Neural crest cell (in vitro differentiated cells): ENCODE measurements around the gene DTHD1. TPM values are rescaled to one million over a fixed set of nuclear protein-coding genes. Genes with fewer than 3 reads are reported as not detected.

Source experiments
- DNase-seq: peaks from one replicate; pipeline ENCODE4 v3.0.0; 2021; ENCODE audit warnings: low read depth, mixed read lengths, low spot score
- H3K27ac Mint-ChIP-seq: one replicate; pipeline ENCODE4 v1.8.0; 2021; ENCODE audit warnings: mild to moderate bottlenecking, mixed read lengths; ENCODE audit not compliant: unreplicated experiment
- H3K27me3 Mint-ChIP-seq: 2 replicates; pipeline ENCODE4 v1.8.0; 2021; ENCODE audit warnings: low read depth, mild to moderate bottlenecking, mixed read lengths
- H3K36me3 Mint-ChIP-seq: 2 replicates; pipeline ENCODE4 v1.8.0; 2021; ENCODE audit warnings: low read depth, mild to moderate bottlenecking, mixed read lengths
- H3K4me1 Mint-ChIP-seq: 2 replicates; pipeline ENCODE4 v1.8.0; 2021; ENCODE audit warnings: mixed read lengths
- H3K4me3 Mint-ChIP-seq: one replicate; pipeline ENCODE4 v1.8.0; 2021; ENCODE audit warnings: mild to moderate bottlenecking, mixed read lengths
- H3K9me3 Mint-ChIP-seq: 2 replicates; pipeline ENCODE4 v1.8.0; 2021; ENCODE audit warnings: mixed read lengths
- total RNA-seq: library from RNA; stranded (reverse); gene quantifications from 2 replicates; pipeline ENCODE4 v1.2.1, GENCODE V29; 2021
- TF ChIP-seq, protein P1 (sequence below): fragments of 200-600 bp; sonication (generic); conservative IDR thresholded peaks from 2 replicates; pipeline ENCODE4 v1.5.0; 2021; ENCODE audit warnings: antibody characterized with exemption, mild to moderate bottlenecking

The DTHD1 gene
- total RNA-seq, 1 donor from 2014 or later: not detected

- H3K27me3 Mint-ChIP-seq: no peaks in the 10 kb centered on the region
- H3K27ac Mint-ChIP-seq: peak overlapping the region; percentile 55
- no peak overlapping the region for H3K4me3 Mint-ChIP-seq
- DNase-seq: no peak
- no peaks in the 10 kb centered on the region for H3K36me3 Mint-ChIP-seq
- peaks cover 17% of the 10 kb centered on the region for H3K4me1 Mint-ChIP-seq
- TF ChIP-seq, protein P1, sequence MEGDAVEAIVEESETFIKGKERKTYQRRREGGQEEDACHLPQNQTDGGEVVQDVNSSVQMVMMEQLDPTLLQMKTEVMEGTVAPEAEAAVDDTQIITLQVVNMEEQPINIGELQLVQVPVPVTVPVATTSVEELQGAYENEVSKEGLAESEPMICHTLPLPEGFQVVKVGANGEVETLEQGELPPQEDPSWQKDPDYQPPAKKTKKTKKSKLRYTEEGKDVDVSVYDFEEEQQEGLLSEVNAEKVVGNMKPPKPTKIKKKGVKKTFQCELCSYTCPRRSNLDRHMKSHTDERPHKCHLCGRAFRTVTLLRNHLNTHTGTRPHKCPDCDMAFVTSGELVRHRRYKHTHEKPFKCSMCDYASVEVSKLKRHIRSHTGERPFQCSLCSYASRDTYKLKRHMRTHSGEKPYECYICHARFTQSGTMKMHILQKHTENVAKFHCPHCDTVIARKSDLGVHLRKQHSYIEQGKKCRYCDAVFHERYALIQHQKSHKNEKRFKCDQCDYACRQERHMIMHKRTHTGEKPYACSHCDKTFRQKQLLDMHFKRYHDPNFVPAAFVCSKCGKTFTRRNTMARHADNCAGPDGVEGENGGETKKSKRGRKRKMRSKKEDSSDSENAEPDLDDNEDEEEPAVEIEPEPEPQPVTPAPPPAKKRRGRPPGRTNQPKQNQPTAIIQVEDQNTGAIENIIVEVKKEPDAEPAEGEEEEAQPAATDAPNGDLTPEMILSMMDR: no peak
- H3K9me3 Mint-ChIP-seq: no peaks in the 10 kb centered on the region
Measured at GRCh38 chr4:36349938-36350549, 68.6 kb downstream of the DTHD1 start.

DNA sequence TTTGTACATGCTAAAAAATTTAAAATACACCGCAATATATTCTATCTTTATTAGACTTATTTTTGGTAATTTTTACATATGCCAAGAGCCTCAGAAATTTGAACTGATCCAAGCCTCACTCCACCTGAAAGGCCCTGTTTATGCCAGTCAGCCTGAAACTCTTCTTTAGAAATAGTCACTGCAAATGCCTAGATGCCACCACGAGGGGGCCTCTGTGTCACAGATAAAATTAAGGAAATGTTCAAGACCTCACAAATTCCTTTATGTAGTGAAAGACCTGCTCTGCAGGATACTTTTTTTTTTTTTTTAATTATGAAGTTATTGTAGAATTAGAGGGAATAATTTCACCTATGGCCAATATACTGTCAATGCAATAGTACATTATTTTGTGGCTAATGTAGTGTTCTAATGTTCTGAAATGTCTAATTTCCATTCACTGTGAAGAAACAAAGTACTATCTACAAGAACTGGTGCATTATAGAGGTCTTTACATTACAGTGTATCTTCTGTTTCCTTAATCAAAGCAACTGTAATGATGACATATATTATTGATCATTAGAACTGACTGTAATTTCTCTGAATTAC, 69.8 kb downstream of the DTHD1 start:
- DNase-seq: peak; percentile 62
- no peaks in the 10 kb centered on the region for H3K9me3 Mint-ChIP-seq

GRCh38 chr4:36353998-36354397, 72.6 kb downstream of the DTHD1 start:
- no peaks in the 10 kb centered on the region for H3K27me3 Mint-ChIP-seq
- no peaks in the 10 kb centered on the region for H3K36me3 Mint-ChIP-seq
- H3K4me3 Mint-ChIP-seq: no peak overlapping the region
- TF ChIP-seq, protein P1: no peak
- H3K4me1 Mint-ChIP-seq: peaks cover 17% of the 10 kb centered on the region
- no peak overlapping the region for H3K27ac Mint-ChIP-seq
- H3K9me3 Mint-ChIP-seq: no peaks in the 10 kb centered on the region
- DNase-seq: no peak

More for the DNA sequence above, 69.8 kb downstream of the DTHD1 start:
- Mint-ChIP-seq H3K4me3 (no peak overlapping the region), H3K4me1 (peaks cover 17% of the 10 kb centered on the region), H3K27me3 (no peaks in the 10 kb centered on the region), H3K27ac (no peak overlapping the region), H3K36me3 (no peaks in the 10 kb centered on the region)
- TF ChIP-seq, protein P1: peak; percentile 90

- Mint-ChIP-seq H3K27ac (no peak overlapping the region), H3K27me3 (no peaks in the 10 kb centered on the region), H3K36me3 (no peaks in the 10 kb centered on the region), H3K9me3 (no peaks in the 10 kb centered on the region), H3K4me3 (no peak overlapping the region), H3K4me1 (no peaks in the 10 kb centered on the region)
- TF ChIP-seq, protein P1: no peak
- no peak for DNase-seq
Measured at GRCh38 chr4:36358173-36358572, 76.8 kb downstream of the DTHD1 start.

DNA sequence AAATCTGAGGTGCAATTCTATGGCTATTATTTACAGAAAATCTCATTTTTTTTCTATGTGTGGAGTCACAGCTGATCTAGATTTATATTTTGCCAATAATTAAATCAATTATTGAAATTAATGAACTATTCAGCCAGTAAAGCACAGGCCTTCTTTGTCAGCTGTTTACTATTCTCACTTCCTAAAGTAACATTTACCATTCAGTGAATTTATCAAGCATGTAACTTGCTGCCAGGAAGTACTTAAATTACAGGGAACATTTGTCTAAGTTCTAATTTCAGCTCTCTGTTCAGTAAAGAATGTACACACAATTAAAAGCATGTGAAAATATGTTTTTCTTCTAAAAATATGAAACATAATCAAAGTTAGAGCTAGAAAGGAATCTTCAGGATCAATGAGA, 79.3 kb downstream of the DTHD1 start:
- Mint-ChIP-seq H3K4me3 (no peak overlapping the region), H3K36me3 (no peaks in the 10 kb centered on the region), H3K4me1 (no peaks in the 10 kb centered on the region), H3K9me3 (no peaks in the 10 kb centered on the region), H3K27ac (no peak overlapping the region), H3K27me3 (no peaks in the 10 kb centered on the region)
- TF ChIP-seq, protein P1: no peak
- no peak for DNase-seq
